ENCODE measurements around the gene LRRC39.

- no peak for TF ChIP-seq POLR2A (IDR thresholded peaks at IDR 0.05)
- TF ChIP-seq CTCF (IDR thresholded peaks at IDR 0.05): no peak
- TF ChIP-seq POLR2AphosphoS5 (IDR thresholded peaks at IDR 0.05; ENCODE audit: insufficient read depth in 1 of 2, low read depth in 1 of 2): no peak
Observed at GRCh38 chr1:100168051-100168450, 10.0 kb downstream of the LRRC39 start.
